ENCODE results near the gene LRCOL1. TPM values are rescaled to one million over a fixed set of nuclear protein-coding genes. Genes with fewer than 3 reads are reported as not detected.

Gene LRCOL1
- total and polyA plus RNA-seq, 2 of the 13 experiments (the other 11 are each of a cell fraction or from before 2014, with no cell fraction given) = not detected

DNA sequence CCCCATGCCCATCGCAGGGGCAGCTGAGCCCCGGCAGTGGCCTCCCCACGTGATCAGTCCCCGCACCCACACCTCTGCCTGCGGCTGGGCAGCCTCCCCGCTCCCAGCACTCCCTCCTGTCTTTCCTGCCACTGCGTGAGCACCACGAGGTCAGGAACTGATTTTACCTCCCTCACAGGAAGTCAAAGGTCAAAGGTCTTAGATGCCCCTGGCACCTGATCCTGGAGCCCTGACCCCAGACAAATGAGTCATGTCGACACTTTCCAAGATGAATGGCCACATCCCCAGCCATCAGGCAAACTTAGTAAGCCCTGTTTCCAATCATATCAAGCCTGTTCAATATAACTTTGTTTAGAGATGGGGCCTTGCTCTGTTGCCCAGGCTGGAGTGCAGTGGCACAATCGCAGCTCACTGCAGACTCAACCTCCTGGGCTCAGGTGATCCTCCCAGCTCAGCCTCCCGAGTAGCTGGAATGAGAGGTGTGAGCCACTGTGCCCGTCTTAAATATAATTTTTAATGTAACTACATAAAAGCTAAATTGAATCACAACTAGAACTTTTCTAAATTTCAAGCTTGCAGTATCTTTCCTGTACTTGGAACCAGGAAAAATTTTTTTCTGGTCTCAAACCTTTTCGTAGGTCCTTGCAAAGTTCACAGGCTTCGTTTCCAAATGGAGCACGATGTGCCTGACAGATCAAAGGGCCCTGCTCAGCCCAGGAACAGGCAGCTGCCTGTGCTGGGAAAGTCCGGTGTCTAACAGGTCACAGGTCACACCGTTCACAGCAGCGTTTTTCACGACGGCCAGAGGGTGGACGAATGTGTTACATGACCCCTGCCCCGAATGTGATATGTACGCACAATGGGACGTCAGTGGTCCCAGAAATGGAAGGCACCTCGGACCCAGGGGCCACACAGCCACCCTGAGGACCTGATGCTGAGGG, 1.9 kb downstream of the LRCOL1 start (continued):
- no peak for TF ChIP-seq ATAD3A (CRISPR knock-in tag; IDR thresholded peaks at IDR 0.05)
- TF ChIP-seq, protein P1, sequence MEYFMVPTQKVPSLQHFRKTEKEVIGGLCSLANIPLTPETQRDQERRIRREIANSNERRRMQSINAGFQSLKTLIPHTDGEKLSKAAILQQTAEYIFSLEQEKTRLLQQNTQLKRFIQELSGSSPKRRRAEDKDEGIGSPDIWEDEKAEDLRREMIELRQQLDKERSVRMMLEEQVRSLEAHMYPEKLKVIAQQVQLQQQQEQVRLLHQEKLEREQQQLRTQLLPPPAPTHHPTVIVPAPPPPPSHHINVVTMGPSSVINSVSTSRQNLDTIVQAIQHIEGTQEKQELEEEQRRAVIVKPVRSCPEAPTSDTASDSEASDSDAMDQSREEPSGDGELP (IDR thresholded peaks at IDR 0.05; ENCODE audit: borderline replicate concordance, low read depth) = peak; percentile 43; the same call in 1 of the 2 replicates
- TF ChIP-seq AHR (CRISPR knock-in tag; IDR thresholded peaks at IDR 0.05) = peak; percentile 48; the same call in 1 of the 2 replicates
- no peak for TF ChIP-seq GATAD1 (CRISPR knock-in tag; IDR thresholded peaks at IDR 0.05)
- no peak for TF ChIP-seq GZF1 (CRISPR knock-in tag; IDR thresholded peaks at IDR 0.05)
- peak; percentile 33; the same call in 1 of the 2 replicates for TF ChIP-seq ZNF724P (CRISPR knock-in tag; IDR thresholded peaks at IDR 0.05; ENCODE audit: borderline replicate concordance)
- TF ChIP-seq NFATC3 (CRISPR knock-in tag; IDR thresholded peaks at IDR 0.05) = no peak
- TF ChIP-seq, protein P2, sequence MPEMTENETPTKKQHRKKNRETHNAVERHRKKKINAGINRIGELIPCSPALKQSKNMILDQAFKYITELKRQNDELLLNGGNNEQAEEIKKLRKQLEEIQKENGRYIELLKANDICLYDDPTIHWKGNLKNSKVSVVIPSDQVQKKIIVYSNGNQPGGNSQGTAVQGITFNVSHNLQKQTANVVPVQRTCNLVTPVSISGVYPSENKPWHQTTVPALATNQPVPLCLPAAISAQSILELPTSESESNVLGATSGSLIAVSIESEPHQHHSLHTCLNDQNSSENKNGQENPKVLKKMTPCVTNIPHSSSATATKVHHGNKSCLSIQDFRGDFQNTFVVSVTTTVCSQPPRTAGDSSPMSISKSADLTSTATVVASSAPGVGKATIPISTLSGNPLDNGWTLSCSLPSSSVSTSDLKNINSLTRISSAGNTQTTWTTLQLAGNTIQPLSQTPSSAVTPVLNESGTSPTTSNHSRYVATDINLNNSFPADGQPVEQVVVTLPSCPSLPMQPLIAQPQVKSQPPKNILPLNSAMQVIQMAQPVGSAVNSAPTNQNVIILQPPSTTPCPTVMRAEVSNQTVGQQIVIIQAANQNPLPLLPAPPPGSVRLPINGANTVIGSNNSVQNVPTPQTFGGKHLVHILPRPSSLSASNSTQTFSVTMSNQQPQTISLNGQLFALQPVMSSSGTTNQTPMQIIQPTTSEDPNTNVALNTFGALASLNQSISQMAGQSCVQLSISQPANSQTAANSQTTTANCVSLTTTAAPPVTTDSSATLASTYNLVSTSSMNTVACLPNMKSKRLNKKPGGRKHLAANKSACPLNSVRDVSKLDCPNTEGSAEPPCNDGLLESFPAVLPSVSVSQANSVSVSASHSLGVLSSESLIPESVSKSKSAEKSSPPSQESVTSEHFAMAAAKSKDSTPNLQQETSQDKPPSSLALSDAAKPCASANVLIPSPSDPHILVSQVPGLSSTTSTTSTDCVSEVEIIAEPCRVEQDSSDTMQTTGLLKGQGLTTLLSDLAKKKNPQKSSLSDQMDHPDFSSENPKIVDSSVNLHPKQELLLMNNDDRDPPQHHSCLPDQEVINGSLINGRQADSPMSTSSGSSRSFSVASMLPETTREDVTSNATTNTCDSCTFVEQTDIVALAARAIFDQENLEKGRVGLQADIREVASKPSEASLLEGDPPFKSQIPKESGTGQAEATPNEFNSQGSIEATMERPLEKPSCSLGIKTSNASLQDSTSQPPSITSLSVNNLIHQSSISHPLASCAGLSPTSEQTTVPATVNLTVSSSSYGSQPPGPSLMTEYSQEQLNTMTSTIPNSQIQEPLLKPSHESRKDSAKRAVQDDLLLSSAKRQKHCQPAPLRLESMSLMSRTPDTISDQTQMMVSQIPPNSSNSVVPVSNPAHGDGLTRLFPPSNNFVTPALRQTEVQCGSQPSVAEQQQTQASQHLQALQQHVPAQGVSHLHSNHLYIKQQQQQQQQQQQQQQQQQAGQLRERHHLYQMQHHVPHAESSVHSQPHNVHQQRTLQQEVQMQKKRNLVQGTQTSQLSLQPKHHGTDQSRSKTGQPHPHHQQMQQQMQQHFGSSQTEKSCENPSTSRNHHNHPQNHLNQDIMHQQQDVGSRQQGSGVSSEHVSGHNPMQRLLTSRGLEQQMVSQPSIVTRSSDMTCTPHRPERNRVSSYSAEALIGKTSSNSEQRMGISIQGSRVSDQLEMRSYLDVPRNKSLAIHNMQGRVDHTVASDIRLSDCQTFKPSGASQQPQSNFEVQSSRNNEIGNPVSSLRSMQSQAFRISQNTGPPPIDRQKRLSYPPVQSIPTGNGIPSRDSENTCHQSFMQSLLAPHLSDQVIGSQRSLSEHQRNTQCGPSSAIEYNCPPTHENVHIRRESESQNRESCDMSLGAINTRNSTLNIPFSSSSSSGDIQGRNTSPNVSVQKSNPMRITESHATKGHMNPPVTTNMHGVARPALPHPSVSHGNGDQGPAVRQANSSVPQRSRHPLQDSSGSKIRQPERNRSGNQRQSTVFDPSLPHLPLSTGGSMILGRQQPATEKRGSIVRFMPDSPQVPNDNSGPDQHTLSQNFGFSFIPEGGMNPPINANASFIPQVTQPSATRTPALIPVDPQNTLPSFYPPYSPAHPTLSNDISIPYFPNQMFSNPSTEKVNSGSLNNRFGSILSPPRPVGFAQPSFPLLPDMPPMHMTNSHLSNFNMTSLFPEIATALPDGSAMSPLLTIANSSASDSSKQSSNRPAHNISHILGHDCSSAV (CRISPR knock-in tag; IDR thresholded peaks at IDR 0.05; ENCODE audit: borderline replicate concordance) = no peak
- TF ChIP-seq, protein P3, sequence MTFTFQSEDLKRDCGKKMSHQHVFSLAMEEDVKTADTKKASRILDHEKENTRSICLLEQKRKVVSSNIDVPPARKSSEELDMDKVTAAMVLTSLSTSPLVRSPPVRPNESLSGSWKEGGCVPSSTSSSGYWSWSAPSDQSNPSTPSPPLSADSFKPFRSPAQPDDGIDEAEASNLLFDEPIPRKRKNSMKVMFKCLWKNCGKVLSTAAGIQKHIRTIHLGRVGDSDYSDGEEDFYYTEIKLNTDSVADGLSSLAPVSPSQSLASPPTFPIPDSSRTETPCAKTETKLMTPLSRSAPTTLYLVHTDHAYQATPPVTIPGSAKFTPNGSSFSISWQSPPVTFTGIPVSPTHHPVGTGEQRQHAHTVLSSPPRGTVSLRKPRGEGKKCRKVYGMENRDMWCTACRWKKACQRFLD (CRISPR knock-in tag; IDR thresholded peaks at IDR 0.05; ENCODE audit: borderline replicate concordance) = 0 out of 2 replicates have a peak, but pooled peaks have one; percentile 84
- TF ChIP-seq, protein P4, sequence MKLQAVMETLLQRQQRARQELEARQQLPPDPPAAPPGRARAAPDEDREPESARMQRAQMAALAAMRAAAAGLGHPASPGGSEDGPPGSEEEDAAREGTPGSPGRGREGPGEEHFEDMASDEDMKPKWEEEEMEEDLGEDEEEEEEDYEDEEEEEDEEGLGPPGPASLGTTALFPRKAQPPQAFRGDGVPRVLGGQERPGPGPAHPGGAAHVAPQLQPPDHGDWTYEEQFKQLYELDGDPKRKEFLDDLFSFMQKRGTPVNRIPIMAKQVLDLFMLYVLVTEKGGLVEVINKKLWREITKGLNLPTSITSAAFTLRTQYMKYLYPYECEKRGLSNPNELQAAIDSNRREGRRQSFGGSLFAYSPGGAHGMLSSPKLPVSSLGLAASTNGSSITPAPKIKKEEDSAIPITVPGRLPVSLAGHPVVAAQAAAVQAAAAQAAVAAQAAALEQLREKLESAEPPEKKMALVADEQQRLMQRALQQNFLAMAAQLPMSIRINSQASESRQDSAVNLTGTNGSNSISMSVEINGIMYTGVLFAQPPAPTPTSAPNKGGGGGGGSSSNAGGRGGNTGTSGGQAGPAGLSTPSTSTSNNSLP (IDR thresholded peaks at IDR 0.05; ENCODE audit: low read depth, low read length) = no peak
- TF ChIP-seq ZNF563 (CRISPR knock-in tag; IDR thresholded peaks at IDR 0.05) = peak; percentile 16; the same call in 1 of the 2 replicates
- TF ChIP-seq CCAR2 (optimal IDR thresholded peaks at IDR 0.05; ENCODE audit: low read depth, low read length) = no peak
- no peak for TF ChIP-seq SP1 (IDR thresholded peaks at IDR 0.05)
- no peak for TF ChIP-seq SP1 (CRISPR knock-in tag; IDR thresholded peaks at IDR 0.05)

Data from HepG2 (cell line).